WTC11 (cell line): Measurements from ENCODE around the gene CSTF1. TPM values are rescaled to one million over a fixed set of nuclear protein-coding genes. Genes with fewer than 3 reads are reported as not detected.
"Not testable (repeated sequence)": the region's sequence is repeated elsewhere in the genome, so short reads cannot be mapped to it uniquely, and the experiment has no call there.

Experiments
- ATAC-seq: fragments of 200-7000 bp; cut with Tn5 transposase; 2 replicates; pipeline ENCODE4 v1.10.0; 2021; ENCODE audit warnings: mild to moderate bottlenecking, moderate library complexity
- CTCF ChIA-PET: fragments of 300-600 bp; sonication (Branson Sonifier 250); formaldehyde crosslinking; loops from one replicate; lab custom pipeline; 2021; ENCODE audit warnings: antibody characterized with exemption; lab: Charles Lee
- POLR2A ChIA-PET: fragments of 350-600 bp; sonication (Branson Sonifier 250); formaldehyde crosslinking; loops from one replicate; lab custom pipeline; 2021; ENCODE audit warnings: antibody characterized with exemption; lab: Charles Lee
- DNase-seq: peaks from one replicate; pipeline ENCODE4 v3.0.0; 2021; ENCODE audit warnings: low spot score
- H3K27ac Mint-ChIP-seq: 2 replicates; pipeline ENCODE4 v1.8.0; 2021; ENCODE audit warnings: mixed read lengths
- H3K27me3 Mint-ChIP-seq: 2 replicates; pipeline ENCODE4 v1.8.0; 2021; ENCODE audit warnings: low read depth, mild to moderate bottlenecking, moderate library complexity, mixed read lengths
- H3K36me3 Mint-ChIP-seq: 2 replicates; pipeline ENCODE4 v1.8.0; 2021; ENCODE audit warnings: mixed read lengths
- H3K4me1 Mint-ChIP-seq: 2 replicates; pipeline ENCODE4 v1.8.0; 2022; ENCODE audit warnings: mixed read lengths
- H3K4me3 Mint-ChIP-seq: 2 replicates; pipeline ENCODE4 v1.8.0; 2021; ENCODE audit warnings: mild to moderate bottlenecking, moderate library complexity, mixed read lengths
- H3K9me3 Mint-ChIP-seq: 2 replicates; pipeline ENCODE4 v1.8.0; 2021; ENCODE audit warnings: mixed read lengths
- ATF1 ChIP-seq: sonication (generic); formaldehyde crosslinking; IDR thresholded peaks from 2 replicates; pipeline ENCODE4 v1.8.1; 2023; ENCODE audit warnings: mild to moderate bottlenecking, moderate library complexity, missing genetic modification reagents
- FOXP1 ChIP-seq: sonication (generic); formaldehyde crosslinking; IDR thresholded peaks from 2 replicates; pipeline ENCODE4 v1.8.0; 2022; ENCODE audit warnings: missing genetic modification reagents, mild to moderate bottlenecking, moderate library complexity, borderline replicate concordance
- JAZF1 ChIP-seq: fragments of 250-450 bp; sonication (Bioruptor Pico); IDR thresholded peaks from 2 replicates; pipeline ENCODE4 v1.9.0; 2021; ENCODE audit warnings: moderate library complexity, mild to moderate bottlenecking, inconsistent platforms
- MYBL2 ChIP-seq: sonication (generic); formaldehyde crosslinking; IDR thresholded peaks from 2 replicates; pipeline ENCODE4 v1.8.1; 2023; ENCODE audit warnings: mild to moderate bottlenecking, moderate library complexity, missing genetic modification reagents
- RELA ChIP-seq: sonication (generic); formaldehyde crosslinking; IDR thresholded peaks from 2 replicates; pipeline ENCODE4 v1.8.1; 2022; ENCODE audit warnings: missing genetic modification reagents, mild to moderate bottlenecking, borderline replicate concordance
- RORB ChIP-seq: fragments of 250-450 bp; sonication (Bioruptor Pico); IDR thresholded peaks from 2 replicates; pipeline ENCODE4 v1.9.0; 2021; ENCODE audit warnings: mild to moderate bottlenecking
- ZNF232 ChIP-seq: sonication (generic); formaldehyde crosslinking; IDR thresholded peaks from 2 replicates; pipeline ENCODE4 v1.8.0; 2022; ENCODE audit warnings: mild to moderate bottlenecking, missing genetic modification reagents
- ZNF416 ChIP-seq: fragments of 250-450 bp; sonication (Bioruptor Pico); IDR thresholded peaks from 2 replicates; pipeline ENCODE4 v1.9.0; 2021; ENCODE audit warnings: mild to moderate bottlenecking, inconsistent platforms
- ZNF671 ChIP-seq: fragments of 250-450 bp; sonication (Bioruptor Pico); IDR thresholded peaks from 2 replicates; pipeline ENCODE4 v1.8.0; 2021; ENCODE audit warnings: mild to moderate bottlenecking
- total RNA-seq: library from RNA; stranded (reverse); gene quantifications from 3 replicates; pipeline ENCODE4 v1.2.3, GENCODE V29; 2021
- TF ChIP-seq, protein P1 (sequence below): fragments of 250-450 bp; sonication (Bioruptor Pico); IDR thresholded peaks from 2 replicates; pipeline ENCODE4 v1.9.0; 2021; ENCODE audit warnings: mild to moderate bottlenecking, borderline replicate concordance
- TF ChIP-seq, protein P2 (sequence below): sonication (generic); formaldehyde crosslinking; IDR thresholded peaks from 2 replicates; pipeline ENCODE4 v1.8.0; 2022; ENCODE audit warnings: mild to moderate bottlenecking, missing genetic modification reagents
- TF ChIP-seq, protein P3 (sequence below): sonication (generic); formaldehyde crosslinking; IDR thresholded peaks from 2 replicates; pipeline ENCODE4 v1.8.1; 2023; ENCODE audit warnings: mild to moderate bottlenecking, missing genetic modification reagents, moderate library complexity
- TF ChIP-seq, protein P4 (sequence below): sonication (generic); formaldehyde crosslinking; IDR thresholded peaks from 2 replicates; pipeline ENCODE4 v1.8.1; 2022; ENCODE audit warnings: low read depth, missing genetic modification reagents, borderline replicate concordance
- TF ChIP-seq, protein P5 (sequence below): sonication (generic); formaldehyde crosslinking; IDR thresholded peaks from 2 replicates; pipeline ENCODE4 v1.8.1; 2023; ENCODE audit warnings: mild to moderate bottlenecking, moderate library complexity, missing genetic modification reagents
- TF ChIP-seq, protein P6 (sequence below): sonication (generic); formaldehyde crosslinking; IDR thresholded peaks from 2 replicates; pipeline ENCODE4 v1.8.1; 2023; ENCODE audit warnings: mild to moderate bottlenecking, missing genetic modification reagents
- TF ChIP-seq, protein P7 (sequence below): sonication (generic); formaldehyde crosslinking; IDR thresholded peaks from 2 replicates; pipeline ENCODE4 v1.8.1; 2022; ENCODE audit warnings: mild to moderate bottlenecking, moderate library complexity, missing genetic modification reagents

The CSTF1 gene
- total RNA-seq, 1 experiment from 2014 or later: 58.5 TPM

DNA sequence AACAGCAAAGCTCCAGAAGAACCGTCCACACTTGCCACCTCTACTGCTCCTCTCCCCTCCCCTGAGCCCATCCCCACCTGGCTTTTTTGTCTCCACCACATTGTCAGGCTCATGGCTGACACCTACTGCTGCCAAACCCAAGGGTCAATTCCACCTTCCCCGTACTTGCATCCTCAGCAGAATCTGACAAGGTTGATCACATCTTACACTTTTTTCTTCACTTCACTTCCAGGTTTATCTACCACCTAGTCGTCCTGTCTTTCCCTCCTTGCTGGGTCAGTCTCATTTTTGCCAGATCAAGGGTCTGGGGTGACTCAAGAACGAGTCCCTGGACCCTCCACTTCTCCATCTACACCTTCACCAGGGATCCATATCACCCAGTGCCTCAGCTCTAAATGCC lies 3.6 kb upstream of the CSTF1 start:
- H3K4me1 Mint-ChIP-seq: peaks cover 27% of the 10 kb centered on the region
- TF ChIP-seq ZNF416 (CRISPR knock-in tag) (no peak), JAZF1 (CRISPR knock-in tag) (no peak), ZNF232 (CRISPR knock-in tag) (no peak), RELA (CRISPR knock-in tag) (no peak), RORB (CRISPR knock-in tag) (no peak)
- TF ChIP-seq, all 79 proteins: peak for 0
- CTCF ChIA-PET: no interaction called here
- peaks cover 61% of the 10 kb centered on the region for H3K36me3 Mint-ChIP-seq
- no peaks in the 10 kb centered on the region for H3K27me3 Mint-ChIP-seq
- no peak overlapping the region; the same call in 1 of the 2 replicates for H3K4me3 Mint-ChIP-seq
- peak overlapping the region; percentile 48; the same call in 1 of the 2 replicates for H3K27ac Mint-ChIP-seq
- POLR2A ChIA-PET: no interaction called here
- no peak for DNase-seq
- ATAC-seq: no peak
- no peaks in the 10 kb centered on the region for H3K9me3 Mint-ChIP-seq

DNA sequence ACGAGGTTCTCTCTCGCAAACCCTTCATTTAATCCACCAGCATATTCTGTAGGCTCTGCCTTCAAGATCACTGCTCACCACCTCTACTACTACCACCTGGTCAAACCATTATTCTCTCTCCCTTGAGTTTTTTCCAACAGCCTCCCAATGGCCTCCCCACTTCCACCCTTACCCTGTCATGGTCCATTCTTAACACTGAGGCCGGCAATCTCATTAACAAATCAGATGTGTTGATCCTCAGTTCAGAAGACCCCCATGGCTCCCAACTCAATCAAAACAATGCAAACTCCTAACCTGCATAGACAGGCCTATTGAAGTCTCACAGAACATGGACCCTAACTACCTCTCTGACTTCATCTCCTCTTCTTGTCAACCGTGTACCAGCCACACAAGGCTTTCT lies 2.6 kb upstream of the CSTF1 start:
- Mint-ChIP-seq H3K4me1 (peaks cover 29% of the 10 kb centered on the region), H3K27me3 (no peaks in the 10 kb centered on the region), H3K27ac (peak overlapping the region; percentile 50; the same call in 1 of the 2 replicates), H3K9me3 (no peaks in the 10 kb centered on the region), H3K4me3 (no peak overlapping the region), H3K36me3 (peaks cover 57% of the 10 kb centered on the region)
- CTCF ChIA-PET: no interaction called here
- TF ChIP-seq ATF1: no peak
- TF ChIP-seq, protein P1, sequence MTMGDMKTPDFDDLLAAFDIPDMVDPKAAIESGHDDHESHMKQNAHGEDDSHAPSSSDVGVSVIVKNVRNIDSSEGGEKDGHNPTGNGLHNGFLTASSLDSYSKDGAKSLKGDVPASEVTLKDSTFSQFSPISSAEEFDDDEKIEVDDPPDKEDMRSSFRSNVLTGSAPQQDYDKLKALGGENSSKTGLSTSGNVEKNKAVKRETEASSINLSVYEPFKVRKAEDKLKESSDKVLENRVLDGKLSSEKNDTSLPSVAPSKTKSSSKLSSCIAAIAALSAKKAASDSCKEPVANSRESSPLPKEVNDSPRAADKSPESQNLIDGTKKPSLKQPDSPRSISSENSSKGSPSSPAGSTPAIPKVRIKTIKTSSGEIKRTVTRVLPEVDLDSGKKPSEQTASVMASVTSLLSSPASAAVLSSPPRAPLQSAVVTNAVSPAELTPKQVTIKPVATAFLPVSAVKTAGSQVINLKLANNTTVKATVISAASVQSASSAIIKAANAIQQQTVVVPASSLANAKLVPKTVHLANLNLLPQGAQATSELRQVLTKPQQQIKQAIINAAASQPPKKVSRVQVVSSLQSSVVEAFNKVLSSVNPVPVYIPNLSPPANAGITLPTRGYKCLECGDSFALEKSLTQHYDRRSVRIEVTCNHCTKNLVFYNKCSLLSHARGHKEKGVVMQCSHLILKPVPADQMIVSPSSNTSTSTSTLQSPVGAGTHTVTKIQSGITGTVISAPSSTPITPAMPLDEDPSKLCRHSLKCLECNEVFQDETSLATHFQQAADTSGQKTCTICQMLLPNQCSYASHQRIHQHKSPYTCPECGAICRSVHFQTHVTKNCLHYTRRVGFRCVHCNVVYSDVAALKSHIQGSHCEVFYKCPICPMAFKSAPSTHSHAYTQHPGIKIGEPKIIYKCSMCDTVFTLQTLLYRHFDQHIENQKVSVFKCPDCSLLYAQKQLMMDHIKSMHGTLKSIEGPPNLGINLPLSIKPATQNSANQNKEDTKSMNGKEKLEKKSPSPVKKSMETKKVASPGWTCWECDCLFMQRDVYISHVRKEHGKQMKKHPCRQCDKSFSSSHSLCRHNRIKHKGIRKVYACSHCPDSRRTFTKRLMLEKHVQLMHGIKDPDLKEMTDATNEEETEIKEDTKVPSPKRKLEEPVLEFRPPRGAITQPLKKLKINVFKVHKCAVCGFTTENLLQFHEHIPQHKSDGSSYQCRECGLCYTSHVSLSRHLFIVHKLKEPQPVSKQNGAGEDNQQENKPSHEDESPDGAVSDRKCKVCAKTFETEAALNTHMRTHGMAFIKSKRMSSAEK (CRISPR knock-in tag): no peak
- TF ChIP-seq, protein P2, sequence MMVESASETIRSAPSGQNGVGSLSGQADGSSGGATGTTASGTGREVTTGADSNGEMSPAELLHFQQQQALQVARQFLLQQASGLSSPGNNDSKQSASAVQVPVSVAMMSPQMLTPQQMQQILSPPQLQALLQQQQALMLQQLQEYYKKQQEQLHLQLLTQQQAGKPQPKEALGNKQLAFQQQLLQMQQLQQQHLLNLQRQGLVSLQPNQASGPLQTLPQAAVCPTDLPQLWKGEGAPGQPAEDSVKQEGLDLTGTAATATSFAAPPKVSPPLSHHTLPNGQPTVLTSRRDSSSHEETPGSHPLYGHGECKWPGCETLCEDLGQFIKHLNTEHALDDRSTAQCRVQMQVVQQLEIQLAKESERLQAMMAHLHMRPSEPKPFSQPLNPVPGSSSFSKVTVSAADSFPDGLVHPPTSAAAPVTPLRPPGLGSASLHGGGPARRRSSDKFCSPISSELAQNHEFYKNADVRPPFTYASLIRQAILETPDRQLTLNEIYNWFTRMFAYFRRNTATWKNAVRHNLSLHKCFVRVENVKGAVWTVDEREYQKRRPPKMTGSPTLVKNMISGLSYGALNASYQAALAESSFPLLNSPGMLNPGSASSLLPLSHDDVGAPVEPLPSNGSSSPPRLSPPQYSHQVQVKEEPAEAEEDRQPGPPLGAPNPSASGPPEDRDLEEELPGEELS (CRISPR knock-in tag): no peak
- TF ChIP-seq, protein P3, sequence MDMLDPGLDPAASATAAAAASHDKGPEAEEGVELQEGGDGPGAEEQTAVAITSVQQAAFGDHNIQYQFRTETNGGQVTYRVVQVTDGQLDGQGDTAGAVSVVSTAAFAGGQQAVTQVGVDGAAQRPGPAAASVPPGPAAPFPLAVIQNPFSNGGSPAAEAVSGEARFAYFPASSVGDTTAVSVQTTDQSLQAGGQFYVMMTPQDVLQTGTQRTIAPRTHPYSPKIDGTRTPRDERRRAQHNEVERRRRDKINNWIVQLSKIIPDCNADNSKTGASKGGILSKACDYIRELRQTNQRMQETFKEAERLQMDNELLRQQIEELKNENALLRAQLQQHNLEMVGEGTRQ (CRISPR knock-in tag): no peak
- POLR2A ChIA-PET: no interaction called here
- ATAC-seq: no peak
- no peak for DNase-seq

DNA sequence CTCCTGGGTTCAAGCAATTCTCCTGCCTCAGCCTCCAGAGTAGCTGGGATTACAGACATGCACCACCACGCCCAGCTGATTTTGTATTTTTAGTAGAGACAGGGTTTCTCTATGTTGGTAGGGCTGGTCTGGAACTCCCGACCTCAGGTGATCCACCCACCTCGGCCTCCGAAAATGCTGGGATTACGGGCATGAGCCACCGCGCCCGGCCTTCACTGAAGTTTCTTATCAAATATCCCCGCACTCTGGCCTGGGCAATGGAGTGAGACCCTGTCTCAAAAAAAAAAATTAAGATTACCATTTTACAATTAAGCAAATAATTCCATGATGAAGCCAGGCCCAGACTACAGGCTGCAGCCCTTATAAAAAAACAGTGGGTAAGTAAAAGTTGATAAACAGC lies 2.0 kb upstream of the CSTF1 start:
- H3K4me3 Mint-ChIP-seq, H3K27me3 Mint-ChIP-seq, H3K9me3 Mint-ChIP-seq, POLR2A ChIA-PET, H3K27ac Mint-ChIP-seq, ATAC-seq, DNase-seq, CTCF ChIA-PET: not testable (repeated sequence)
- Mint-ChIP-seq H3K4me1 (peaks cover 29% of the 10 kb centered on the region), H3K36me3 (peaks cover 54% of the 10 kb centered on the region)

DNA sequence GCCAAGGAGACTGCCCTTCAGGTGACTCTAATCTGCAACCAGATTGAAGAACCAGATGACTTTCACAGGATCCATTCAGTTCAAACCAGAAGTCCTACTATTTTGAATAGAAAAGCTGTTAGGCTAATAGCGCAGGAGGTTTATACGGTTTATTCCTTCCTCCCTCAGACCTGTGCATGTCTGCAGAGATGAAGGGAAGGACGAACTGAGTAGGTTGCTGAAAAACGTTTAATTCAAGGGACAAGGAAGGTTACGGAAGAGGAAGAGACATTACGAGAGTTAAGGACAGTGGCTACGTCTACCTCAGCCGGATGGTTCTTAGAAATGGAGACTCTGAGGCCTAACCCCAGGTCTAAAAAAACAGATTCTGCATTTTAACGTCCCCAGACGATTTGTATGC lies 1.4 kb upstream of the CSTF1 start:
- CTCF ChIA-PET: no interaction called here
- Mint-ChIP-seq H3K9me3 (no peaks in the 10 kb centered on the region), H3K27me3 (no peaks in the 10 kb centered on the region), H3K4me1 (peaks cover 29% of the 10 kb centered on the region), H3K4me3 (no peak overlapping the region), H3K36me3 (peaks cover 54% of the 10 kb centered on the region), H3K27ac (peak overlapping the region; percentile 71)
- no peak for DNase-seq
- POLR2A ChIA-PET: interaction anchor here (1.0 kb wide), 1 partner anchor 19 kb away, joined by 3 read pairs; no protein-coding TSS in a partner anchor
- ATAC-seq: no peak
- TF ChIP-seq, protein P4, sequence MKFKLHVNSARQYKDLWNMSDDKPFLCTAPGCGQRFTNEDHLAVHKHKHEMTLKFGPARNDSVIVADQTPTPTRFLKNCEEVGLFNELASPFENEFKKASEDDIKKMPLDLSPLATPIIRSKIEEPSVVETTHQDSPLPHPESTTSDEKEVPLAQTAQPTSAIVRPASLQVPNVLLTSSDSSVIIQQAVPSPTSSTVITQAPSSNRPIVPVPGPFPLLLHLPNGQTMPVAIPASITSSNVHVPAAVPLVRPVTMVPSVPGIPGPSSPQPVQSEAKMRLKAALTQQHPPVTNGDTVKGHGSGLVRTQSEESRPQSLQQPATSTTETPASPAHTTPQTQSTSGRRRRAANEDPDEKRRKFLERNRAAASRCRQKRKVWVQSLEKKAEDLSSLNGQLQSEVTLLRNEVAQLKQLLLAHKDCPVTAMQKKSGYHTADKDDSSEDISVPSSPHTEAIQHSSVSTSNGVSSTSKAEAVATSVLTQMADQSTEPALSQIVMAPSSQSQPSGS (CRISPR knock-in tag): no peak
- no peak for TF ChIP-seq ZNF671
- TF ChIP-seq, protein P5, sequence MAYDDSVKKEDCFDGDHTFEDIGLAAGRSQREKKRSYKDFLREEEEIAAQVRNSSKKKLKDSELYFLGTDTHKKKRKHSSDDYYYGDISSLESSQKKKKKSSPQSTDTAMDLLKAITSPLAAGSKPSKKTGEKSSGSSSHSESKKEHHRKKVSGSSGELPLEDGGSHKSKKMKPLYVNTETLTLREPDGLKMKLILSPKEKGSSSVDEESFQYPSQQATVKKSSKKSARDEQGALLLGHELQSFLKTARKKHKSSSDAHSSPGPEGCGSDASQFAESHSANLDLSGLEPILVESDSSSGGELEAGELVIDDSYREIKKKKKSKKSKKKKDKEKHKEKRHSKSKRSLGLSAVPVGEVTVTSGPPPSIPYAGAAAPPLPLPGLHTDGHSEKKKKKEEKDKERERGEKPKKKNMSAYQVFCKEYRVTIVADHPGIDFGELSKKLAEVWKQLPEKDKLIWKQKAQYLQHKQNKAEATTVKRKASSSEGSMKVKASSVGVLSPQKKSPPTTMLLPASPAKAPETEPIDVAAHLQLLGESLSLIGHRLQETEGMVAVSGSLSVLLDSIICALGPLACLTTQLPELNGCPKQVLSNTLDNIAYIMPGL: no peak
- TF ChIP-seq, protein P6, sequence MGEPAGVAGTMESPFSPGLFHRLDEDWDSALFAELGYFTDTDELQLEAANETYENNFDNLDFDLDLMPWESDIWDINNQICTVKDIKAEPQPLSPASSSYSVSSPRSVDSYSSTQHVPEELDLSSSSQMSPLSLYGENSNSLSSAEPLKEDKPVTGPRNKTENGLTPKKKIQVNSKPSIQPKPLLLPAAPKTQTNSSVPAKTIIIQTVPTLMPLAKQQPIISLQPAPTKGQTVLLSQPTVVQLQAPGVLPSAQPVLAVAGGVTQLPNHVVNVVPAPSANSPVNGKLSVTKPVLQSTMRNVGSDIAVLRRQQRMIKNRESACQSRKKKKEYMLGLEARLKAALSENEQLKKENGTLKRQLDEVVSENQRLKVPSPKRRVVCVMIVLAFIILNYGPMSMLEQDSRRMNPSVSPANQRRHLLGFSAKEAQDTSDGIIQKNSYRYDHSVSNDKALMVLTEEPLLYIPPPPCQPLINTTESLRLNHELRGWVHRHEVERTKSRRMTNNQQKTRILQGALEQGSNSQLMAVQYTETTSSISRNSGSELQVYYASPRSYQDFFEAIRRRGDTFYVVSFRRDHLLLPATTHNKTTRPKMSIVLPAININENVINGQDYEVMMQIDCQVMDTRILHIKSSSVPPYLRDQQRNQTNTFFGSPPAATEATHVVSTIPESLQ: no peak
- TF ChIP-seq MYBL2 (CRISPR knock-in tag): no peak
- TF ChIP-seq, protein P7, sequence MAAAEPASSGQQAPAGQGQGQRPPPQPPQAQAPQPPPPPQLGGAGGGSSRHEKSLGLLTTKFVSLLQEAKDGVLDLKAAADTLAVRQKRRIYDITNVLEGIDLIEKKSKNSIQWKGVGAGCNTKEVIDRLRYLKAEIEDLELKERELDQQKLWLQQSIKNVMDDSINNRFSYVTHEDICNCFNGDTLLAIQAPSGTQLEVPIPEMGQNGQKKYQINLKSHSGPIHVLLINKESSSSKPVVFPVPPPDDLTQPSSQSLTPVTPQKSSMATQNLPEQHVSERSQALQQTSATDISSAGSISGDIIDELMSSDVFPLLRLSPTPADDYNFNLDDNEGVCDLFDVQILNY (CRISPR knock-in tag): no peak
- no peak for TF ChIP-seq FOXP1
